ENCODE measurements around the gene CYP24A1.

Gene CYP24A1

DNA sequence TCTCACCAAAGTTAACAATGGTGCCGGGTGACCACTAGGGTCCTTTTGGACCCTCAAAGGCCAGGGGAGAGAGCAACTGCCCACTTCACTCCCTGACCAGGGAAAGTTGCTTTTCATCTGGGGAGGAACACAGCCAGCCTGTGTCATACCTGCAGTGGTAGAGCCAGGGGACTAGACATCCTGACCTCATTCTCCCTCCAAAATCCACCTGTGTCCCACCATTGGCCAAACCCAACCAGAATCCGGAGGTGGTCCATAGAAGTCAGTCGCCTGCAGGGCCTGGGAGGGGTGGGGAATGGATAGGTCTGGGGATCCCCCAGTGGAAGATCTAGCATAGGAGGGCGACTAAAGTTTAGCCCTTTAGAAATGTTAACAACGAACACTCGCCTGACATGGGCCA lies 46.9 kb upstream of the CYP24A1 start:
- TF ChIP-seq SIN3A (IDR thresholded peaks at IDR 0.05; ENCODE audit: borderline replicate concordance, insufficient read depth, low read length) (no peak), TAF1 (IDR thresholded peaks at IDR 0.05; ENCODE audit: borderline replicate concordance, insufficient read depth, low read length) (no peak), POLR2AphosphoS5 (IDR thresholded peaks at IDR 0.05; ENCODE audit: low read depth, low read length) (no peak), FOXP2 (optimal IDR thresholded peaks at IDR 0.05; ENCODE audit: borderline replicate concordance, extremely low read depth, extremely low read length, insufficient read depth) (no peak)
- TF ChIP-seq, protein P1, sequence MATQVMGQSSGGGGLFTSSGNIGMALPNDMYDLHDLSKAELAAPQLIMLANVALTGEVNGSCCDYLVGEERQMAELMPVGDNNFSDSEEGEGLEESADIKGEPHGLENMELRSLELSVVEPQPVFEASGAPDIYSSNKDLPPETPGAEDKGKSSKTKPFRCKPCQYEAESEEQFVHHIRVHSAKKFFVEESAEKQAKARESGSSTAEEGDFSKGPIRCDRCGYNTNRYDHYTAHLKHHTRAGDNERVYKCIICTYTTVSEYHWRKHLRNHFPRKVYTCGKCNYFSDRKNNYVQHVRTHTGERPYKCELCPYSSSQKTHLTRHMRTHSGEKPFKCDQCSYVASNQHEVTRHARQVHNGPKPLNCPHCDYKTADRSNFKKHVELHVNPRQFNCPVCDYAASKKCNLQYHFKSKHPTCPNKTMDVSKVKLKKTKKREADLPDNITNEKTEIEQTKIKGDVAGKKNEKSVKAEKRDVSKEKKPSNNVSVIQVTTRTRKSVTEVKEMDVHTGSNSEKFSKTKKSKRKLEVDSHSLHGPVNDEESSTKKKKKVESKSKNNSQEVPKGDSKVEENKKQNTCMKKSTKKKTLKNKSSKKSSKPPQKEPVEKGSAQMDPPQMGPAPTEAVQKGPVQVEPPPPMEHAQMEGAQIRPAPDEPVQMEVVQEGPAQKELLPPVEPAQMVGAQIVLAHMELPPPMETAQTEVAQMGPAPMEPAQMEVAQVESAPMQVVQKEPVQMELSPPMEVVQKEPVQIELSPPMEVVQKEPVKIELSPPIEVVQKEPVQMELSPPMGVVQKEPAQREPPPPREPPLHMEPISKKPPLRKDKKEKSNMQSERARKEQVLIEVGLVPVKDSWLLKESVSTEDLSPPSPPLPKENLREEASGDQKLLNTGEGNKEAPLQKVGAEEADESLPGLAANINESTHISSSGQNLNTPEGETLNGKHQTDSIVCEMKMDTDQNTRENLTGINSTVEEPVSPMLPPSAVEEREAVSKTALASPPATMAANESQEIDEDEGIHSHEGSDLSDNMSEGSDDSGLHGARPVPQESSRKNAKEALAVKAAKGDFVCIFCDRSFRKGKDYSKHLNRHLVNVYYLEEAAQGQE (IDR thresholded peaks at IDR 0.05; ENCODE audit: insufficient read depth in 1 of 2, low read depth in 2 of 2, low read length in 2 of 2) = no peak

DNA sequence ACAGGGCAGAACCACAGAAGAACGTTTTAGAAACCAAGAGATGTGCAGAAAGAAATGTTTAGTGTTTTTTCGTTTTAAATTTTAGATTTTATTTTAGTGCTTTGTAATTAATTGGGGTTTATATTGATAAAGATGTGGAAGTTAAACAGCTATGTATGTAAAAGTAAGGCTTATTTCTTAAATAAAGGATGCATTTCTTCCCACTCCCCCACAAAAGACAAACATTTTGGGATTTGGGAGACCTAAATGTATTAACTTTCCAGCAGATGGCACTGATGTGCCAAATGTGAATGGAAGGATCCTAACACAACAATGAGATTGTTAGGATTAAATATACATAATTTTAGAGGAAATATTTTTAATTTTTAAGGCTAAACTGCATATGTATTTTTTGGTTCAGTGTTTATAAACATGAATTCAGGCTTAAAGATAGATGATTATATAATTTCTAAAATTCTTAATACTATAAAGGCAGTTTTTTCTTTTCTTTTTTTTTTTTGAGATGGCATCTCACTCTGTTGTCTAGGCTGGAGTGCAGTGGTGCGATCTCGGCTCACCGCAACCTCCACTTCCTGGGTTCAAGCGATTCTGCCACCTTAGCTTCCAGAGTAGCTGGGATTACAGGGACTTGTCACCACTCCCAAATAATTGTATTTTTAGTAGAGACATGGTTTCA lies 46.1 kb upstream of the CYP24A1 start:
- TF ChIP-seq FOXP2 (optimal IDR thresholded peaks at IDR 0.05; ENCODE audit: borderline replicate concordance, extremely low read depth, extremely low read length, insufficient read depth) = no peak
- TF ChIP-seq, protein P1 (IDR thresholded peaks at IDR 0.05; ENCODE audit: insufficient read depth in 1 of 2, low read depth in 2 of 2, low read length in 2 of 2) = no peak
- TF ChIP-seq POLR2AphosphoS5 (IDR thresholded peaks at IDR 0.05; ENCODE audit: low read depth, low read length) = no peak
- TF ChIP-seq SIN3A (IDR thresholded peaks at IDR 0.05; ENCODE audit: borderline replicate concordance, insufficient read depth, low read length) = no peak
- TF ChIP-seq TAF1 (IDR thresholded peaks at IDR 0.05; ENCODE audit: borderline replicate concordance, insufficient read depth, low read length) = no peak

DNA sequence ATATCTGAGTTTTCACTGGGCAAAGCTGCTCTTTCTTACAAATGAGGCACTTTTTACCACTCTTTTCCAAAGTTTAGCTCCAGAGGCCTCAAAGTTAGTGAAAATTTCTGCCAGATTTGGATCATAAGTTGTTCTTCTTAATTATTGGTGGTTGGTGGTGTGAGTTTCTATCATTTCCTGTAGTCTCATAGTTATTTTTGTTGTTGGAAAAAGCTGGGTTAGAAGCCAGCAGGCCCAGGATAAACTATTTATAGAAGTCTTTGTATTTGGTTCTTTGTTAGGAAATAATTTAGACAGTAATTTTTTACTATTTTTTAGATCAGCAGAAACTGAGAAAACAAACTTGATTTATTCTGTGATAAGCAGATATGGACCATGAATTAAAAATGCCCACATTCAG lies 44.7 kb upstream of the CYP24A1 start:
- TF ChIP-seq POLR2AphosphoS5 (IDR thresholded peaks at IDR 0.05; ENCODE audit: low read depth, low read length) = no peak

DNA sequence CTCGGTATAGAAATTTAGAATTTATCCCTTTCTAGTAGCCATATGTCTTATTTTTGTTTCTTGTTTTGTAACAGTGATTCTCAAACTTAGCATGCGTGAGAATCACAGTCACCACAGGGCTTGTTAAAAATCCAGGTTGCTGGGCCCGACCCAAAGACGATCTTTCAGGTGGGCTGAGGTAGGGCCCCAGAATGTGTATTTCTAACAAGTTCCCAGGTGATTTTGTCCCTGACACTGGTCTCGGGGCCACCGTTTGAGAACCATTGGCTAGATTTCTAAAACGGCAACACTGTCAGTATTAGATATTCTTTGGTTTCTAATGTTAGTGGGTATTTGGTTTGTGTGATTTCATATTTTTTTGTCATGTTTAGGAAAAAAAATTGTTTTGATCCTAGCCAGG lies 44.0 kb upstream of the CYP24A1 start:
- TF ChIP-seq FOXP2 (optimal IDR thresholded peaks at IDR 0.05; ENCODE audit: borderline replicate concordance, extremely low read depth, extremely low read length, insufficient read depth) (no peak), POLR2AphosphoS5 (IDR thresholded peaks at IDR 0.05; ENCODE audit: low read depth, low read length) (no peak), TAF1 (IDR thresholded peaks at IDR 0.05; ENCODE audit: borderline replicate concordance, insufficient read depth, low read length) (no peak), SIN3A (IDR thresholded peaks at IDR 0.05; ENCODE audit: borderline replicate concordance, insufficient read depth, low read length) (no peak)
- TF ChIP-seq, protein P1 (IDR thresholded peaks at IDR 0.05; ENCODE audit: insufficient read depth in 1 of 2, low read depth in 2 of 2, low read length in 2 of 2) = no peak

DNA sequence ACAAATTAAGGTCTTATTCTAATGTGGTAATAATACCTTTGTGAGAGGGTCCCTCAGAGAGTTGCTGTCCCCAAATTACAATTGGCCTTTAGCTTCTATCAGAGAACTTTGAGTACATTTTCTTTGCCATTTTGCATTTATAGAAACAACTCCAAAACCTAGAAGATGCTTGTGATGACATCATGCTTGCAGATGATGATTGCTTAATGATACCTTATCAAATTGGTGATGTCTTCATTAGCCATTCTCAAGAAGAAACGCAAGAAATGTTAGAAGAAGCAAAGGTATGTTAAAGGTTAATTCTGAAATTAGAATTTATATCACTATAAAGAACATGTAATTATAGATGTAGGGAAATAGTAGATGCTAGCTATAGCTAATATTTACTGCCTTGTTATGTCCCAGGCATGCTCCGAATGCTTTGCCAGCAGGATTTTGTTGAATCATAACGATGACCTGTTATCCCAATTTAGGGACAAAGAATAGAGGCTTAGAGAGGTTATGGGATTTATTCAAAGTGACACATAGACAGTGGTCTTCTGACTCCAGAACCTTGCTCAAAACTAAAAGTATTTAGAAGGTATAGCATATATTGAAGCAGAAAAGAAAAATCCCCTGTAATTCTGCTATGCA lies 41.5 kb upstream of the CYP24A1 start:
- TF ChIP-seq FOXP2 (optimal IDR thresholded peaks at IDR 0.05; ENCODE audit: borderline replicate concordance, extremely low read depth, extremely low read length, insufficient read depth) = no peak
- TF ChIP-seq, protein P1 (IDR thresholded peaks at IDR 0.05; ENCODE audit: insufficient read depth in 1 of 2, low read depth in 2 of 2, low read length in 2 of 2) = no peak
- TF ChIP-seq POLR2AphosphoS5 (IDR thresholded peaks at IDR 0.05; ENCODE audit: low read depth, low read length) = no peak
- TF ChIP-seq TAF1 (IDR thresholded peaks at IDR 0.05; ENCODE audit: borderline replicate concordance, insufficient read depth, low read length) = no peak
- TF ChIP-seq SIN3A (IDR thresholded peaks at IDR 0.05; ENCODE audit: borderline replicate concordance, insufficient read depth, low read length) = no peak

All from PFSK-1 (cell line).